ENCODE measurements around the gene ZNF165. TPM values are rescaled to one million over a fixed set of nuclear protein-coding genes. Genes with fewer than 3 reads are reported as not detected.
"Not testable (repeated sequence)": the region's sequence is repeated elsewhere in the genome, so short reads cannot be mapped to it uniquely, and the experiment has no call there.

ZNF165 gene
- polyA plus RNA-seq, 1 donor from 2014 or later, result 1.4 TPM

DNA sequence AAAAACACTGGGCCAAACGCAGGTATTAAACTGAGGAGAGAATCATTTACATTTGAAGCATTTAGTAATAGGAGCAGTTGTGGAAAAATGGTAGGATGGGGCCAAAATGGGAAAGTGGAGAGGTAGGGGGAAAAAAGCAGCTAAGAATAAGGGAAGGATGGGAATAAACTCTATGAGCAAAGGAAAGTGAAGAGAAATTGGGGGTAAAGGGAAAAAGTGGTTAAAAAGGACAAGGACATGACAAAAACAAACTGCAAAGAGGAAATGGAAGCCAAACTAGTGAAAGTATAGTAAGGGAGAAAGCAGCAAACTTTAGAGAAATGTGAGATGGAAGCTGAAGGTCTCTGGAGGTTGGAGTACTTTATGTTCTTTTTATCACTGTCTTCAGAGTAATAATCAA lies 37.8 kb downstream of the ZNF165 start:
- no peak overlapping the region for H3K9ac ChIP-seq (ENCODE audit: low read length)
- H4K20me1 ChIP-seq (ENCODE audit: insufficient read depth), result no peaks in the 10 kb centered on the region
- peaks cover 1% of the 10 kb centered on the region for H3K79me2 ChIP-seq (replicated peaks; ENCODE audit: insufficient read depth, low read length)
- no peaks in the 10 kb centered on the region for H3F3A ChIP-seq (ENCODE audit: insufficient read depth, low read length, poor library complexity, severe bottlenecking)
- TF ChIP-seq RAD21 (conservative IDR thresholded peaks at IDR 0.05), result no peak
- TF ChIP-seq, protein P1, sequence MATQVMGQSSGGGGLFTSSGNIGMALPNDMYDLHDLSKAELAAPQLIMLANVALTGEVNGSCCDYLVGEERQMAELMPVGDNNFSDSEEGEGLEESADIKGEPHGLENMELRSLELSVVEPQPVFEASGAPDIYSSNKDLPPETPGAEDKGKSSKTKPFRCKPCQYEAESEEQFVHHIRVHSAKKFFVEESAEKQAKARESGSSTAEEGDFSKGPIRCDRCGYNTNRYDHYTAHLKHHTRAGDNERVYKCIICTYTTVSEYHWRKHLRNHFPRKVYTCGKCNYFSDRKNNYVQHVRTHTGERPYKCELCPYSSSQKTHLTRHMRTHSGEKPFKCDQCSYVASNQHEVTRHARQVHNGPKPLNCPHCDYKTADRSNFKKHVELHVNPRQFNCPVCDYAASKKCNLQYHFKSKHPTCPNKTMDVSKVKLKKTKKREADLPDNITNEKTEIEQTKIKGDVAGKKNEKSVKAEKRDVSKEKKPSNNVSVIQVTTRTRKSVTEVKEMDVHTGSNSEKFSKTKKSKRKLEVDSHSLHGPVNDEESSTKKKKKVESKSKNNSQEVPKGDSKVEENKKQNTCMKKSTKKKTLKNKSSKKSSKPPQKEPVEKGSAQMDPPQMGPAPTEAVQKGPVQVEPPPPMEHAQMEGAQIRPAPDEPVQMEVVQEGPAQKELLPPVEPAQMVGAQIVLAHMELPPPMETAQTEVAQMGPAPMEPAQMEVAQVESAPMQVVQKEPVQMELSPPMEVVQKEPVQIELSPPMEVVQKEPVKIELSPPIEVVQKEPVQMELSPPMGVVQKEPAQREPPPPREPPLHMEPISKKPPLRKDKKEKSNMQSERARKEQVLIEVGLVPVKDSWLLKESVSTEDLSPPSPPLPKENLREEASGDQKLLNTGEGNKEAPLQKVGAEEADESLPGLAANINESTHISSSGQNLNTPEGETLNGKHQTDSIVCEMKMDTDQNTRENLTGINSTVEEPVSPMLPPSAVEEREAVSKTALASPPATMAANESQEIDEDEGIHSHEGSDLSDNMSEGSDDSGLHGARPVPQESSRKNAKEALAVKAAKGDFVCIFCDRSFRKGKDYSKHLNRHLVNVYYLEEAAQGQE (IDR thresholded peaks at IDR 0.05; ENCODE audit: borderline replicate concordance), result no peak
- TF ChIP-seq TAF1 (IDR thresholded peaks at IDR 0.05; ENCODE audit: low read depth), result no peak
- TF ChIP-seq, protein P2, sequence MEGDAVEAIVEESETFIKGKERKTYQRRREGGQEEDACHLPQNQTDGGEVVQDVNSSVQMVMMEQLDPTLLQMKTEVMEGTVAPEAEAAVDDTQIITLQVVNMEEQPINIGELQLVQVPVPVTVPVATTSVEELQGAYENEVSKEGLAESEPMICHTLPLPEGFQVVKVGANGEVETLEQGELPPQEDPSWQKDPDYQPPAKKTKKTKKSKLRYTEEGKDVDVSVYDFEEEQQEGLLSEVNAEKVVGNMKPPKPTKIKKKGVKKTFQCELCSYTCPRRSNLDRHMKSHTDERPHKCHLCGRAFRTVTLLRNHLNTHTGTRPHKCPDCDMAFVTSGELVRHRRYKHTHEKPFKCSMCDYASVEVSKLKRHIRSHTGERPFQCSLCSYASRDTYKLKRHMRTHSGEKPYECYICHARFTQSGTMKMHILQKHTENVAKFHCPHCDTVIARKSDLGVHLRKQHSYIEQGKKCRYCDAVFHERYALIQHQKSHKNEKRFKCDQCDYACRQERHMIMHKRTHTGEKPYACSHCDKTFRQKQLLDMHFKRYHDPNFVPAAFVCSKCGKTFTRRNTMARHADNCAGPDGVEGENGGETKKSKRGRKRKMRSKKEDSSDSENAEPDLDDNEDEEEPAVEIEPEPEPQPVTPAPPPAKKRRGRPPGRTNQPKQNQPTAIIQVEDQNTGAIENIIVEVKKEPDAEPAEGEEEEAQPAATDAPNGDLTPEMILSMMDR (IDR thresholded peaks at IDR 0.05; ENCODE audit: poor library complexity, severe bottlenecking), result no peak
- no peak for TF ChIP-seq EP300 (conservative IDR thresholded peaks at IDR 0.05; ENCODE audit: poor library complexity, severe bottlenecking)
- no peak for TF ChIP-seq MXI1 (conservative IDR thresholded peaks at IDR 0.05; ENCODE audit: poor library complexity, severe bottlenecking)
- TF ChIP-seq EZH2 (IDR thresholded peaks at IDR 0.05; ENCODE audit: borderline replicate concordance, insufficient read depth, low read length, poor library complexity, severe bottlenecking), result no peak
- TF ChIP-seq POLR2AphosphoS5 (IDR thresholded peaks at IDR 0.05), result no peak
- no peak for TF ChIP-seq SMC3 (conservative IDR thresholded peaks at IDR 0.05; ENCODE audit: poor library complexity)
- no peak overlapping the region for H3K4me3 ChIP-seq (ENCODE audit: low read length)
- H3K9me2 ChIP-seq (ENCODE audit: insufficient read depth, low read length), result no peaks in the 10 kb centered on the region
- no peak overlapping the region for H3K4me2 ChIP-seq (ENCODE audit: low read length)
- no peaks in the 10 kb centered on the region for H3K9me3 ChIP-seq (ENCODE audit: low read length)
- H2AFZ ChIP-seq (ENCODE audit: low read depth, low read length), result no peak overlapping the region
- H3K27ac ChIP-seq (ENCODE audit: low read length), result no peak overlapping the region
- H3K36me3 ChIP-seq (ENCODE audit: insufficient read depth, low read length), result peaks cover 12% of the 10 kb centered on the region
- no peaks in the 10 kb centered on the region for H3K27me3 ChIP-seq (ENCODE audit: insufficient read depth, low read depth, low read length)

DNA sequence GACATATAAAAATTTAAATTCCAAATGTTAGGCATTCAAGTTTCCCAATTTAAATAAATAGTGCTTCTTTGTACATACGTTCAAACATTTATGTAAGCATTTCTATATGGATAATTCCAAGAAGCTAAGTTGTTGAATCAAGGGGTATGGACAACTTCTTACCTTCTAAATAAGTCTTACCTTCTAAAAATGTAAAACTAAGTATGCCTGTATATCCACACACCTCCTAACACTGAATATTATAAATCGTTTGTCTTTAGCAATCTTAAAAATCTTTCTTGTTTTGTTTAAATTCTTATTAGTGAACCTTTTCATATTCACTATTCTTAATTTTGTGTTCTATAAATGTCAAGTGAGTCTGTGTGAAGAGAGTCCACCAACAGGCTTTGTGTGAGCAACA lies 41.5 kb downstream of the ZNF165 start:
- Histone ChIP-seq H3K9ac (ENCODE audit: low read length) (no peak overlapping the region), H3K9me3 (ENCODE audit: low read length) (no peaks in the 10 kb centered on the region), H3K4me3 (ENCODE audit: low read length) (no peak overlapping the region), H3K79me2 (replicated peaks; ENCODE audit: insufficient read depth, low read length) (peaks cover 38% of the 10 kb centered on the region), H3K27ac (ENCODE audit: low read length) (no peak overlapping the region), H3K27me3 (ENCODE audit: insufficient read depth, low read depth, low read length) (no peaks in the 10 kb centered on the region), H3K4me2 (ENCODE audit: low read length) (no peak overlapping the region), H3K36me3 (ENCODE audit: insufficient read depth, low read length) (peaks cover 4% of the 10 kb centered on the region), H2AFZ (ENCODE audit: low read depth, low read length) (no peak overlapping the region), H3K9me2 (ENCODE audit: insufficient read depth, low read length) (no peaks in the 10 kb centered on the region), H4K20me1 (ENCODE audit: insufficient read depth) (no peaks in the 10 kb centered on the region), H3F3A (ENCODE audit: insufficient read depth, low read length, poor library complexity, severe bottlenecking) (no peaks in the 10 kb centered on the region)
- no peak for TF ChIP-seq POLR2AphosphoS5 (IDR thresholded peaks at IDR 0.05)
- TF ChIP-seq, protein P1 (IDR thresholded peaks at IDR 0.05; ENCODE audit: borderline replicate concordance), result no peak
- TF ChIP-seq, protein P2 (IDR thresholded peaks at IDR 0.05; ENCODE audit: poor library complexity, severe bottlenecking), result no peak
- TF ChIP-seq SMC3 (conservative IDR thresholded peaks at IDR 0.05; ENCODE audit: poor library complexity), result no peak
- no peak for TF ChIP-seq MXI1 (conservative IDR thresholded peaks at IDR 0.05; ENCODE audit: poor library complexity, severe bottlenecking)

DNA sequence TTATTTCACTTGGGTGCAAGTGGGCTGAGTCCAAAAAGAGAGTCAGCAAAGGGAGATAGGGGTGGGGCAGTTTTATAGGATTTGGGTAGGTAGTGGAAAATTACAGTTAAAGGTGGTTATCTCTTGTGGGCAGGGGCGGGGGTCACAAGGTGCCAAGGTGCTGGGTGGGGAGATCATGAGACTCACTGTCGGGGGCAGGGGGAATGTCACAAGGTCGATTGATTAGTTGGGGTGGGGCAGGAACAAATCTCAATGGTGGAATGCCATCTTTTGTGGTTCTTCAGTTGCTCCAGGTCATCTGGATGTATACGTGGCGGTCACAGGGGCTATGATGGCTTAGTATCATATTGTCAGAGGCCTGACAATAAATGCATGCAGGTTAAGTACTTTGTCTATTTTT lies 41.9 kb downstream of the ZNF165 start:
- not testable (repeated sequence) for H3K4me2 ChIP-seq (ENCODE audit: low read length); H3K9me3 ChIP-seq (ENCODE audit: low read length); H3K36me3 ChIP-seq (ENCODE audit: insufficient read depth, low read length); H3F3A ChIP-seq (ENCODE audit: insufficient read depth, low read length, poor library complexity, severe bottlenecking); H3K9me2 ChIP-seq (ENCODE audit: insufficient read depth, low read length); H4K20me1 ChIP-seq (ENCODE audit: insufficient read depth); H3K27me3 ChIP-seq (ENCODE audit: insufficient read depth, low read depth, low read length); H3K4me3 ChIP-seq (ENCODE audit: low read length); H3K9ac ChIP-seq (ENCODE audit: low read length); H3K27ac ChIP-seq (ENCODE audit: low read length); H2AFZ ChIP-seq (ENCODE audit: low read depth, low read length)
- peaks cover 41% of the 10 kb centered on the region for H3K79me2 ChIP-seq (replicated peaks; ENCODE audit: insufficient read depth, low read length)
